IPS-NIHi7 (cell line): ENCODE data around the gene CEP152.

Experiments
- DNase-seq: peaks from one replicate; pipeline ENCODE4 v3.0.0; 2012; ENCODE audit warnings: mixed read lengths; ENCODE audit errors: extremely low spot score

The CEP152 gene

DNA sequence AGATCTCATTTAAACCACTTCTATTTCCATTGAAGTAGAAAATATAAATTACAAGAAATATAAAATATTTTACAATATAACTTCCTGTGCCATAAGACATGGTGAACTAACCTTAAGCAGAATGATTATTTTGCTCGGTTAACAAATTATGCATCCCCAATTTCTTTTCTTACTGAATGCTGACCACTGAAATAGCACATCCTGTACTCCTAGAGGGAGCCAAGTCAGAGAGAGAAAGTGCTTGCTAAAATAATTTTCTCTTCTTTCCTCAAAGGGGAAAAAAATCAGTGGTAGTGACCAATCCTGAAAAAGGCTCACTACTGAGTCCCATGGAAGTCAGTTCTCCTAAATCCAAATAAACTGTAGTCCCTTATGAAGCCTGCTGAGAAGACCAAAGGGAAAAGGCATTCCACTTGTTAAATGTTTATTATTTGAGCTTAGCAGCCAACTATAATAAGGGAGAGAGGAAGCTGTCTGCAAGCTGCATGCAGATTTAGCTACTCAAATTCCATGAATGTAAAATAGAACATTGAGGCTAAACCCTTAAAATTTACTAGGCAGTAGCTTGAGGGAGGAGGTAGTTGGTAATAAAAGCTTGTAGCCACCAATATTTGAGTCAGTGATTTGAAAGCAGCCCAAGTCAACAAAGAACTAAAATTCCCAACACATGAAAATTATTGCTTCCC is 33.1 kb downstream of the CEP152 start:
- no peak for DNase-seq

DNA sequence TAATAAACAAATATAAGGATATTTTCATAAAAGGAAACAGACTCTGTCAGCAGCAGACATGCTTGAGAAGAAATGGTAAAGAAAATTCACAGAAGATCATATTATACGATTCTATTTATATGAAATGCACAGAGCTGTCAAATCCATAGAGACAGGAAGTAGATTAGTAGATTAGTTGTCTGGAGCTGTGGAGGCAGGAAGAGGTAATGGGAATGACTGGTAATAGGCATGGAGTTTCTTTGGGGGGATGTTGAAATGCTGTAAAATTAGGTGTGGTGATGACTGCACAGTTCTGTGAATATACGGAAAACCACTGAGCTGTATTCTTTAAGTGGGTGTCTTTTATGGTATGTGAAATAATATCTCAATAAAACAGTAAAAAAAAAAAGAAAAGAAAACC is 35.3 kb downstream of the CEP152 start:
- DNase-seq, result no peak

DNA sequence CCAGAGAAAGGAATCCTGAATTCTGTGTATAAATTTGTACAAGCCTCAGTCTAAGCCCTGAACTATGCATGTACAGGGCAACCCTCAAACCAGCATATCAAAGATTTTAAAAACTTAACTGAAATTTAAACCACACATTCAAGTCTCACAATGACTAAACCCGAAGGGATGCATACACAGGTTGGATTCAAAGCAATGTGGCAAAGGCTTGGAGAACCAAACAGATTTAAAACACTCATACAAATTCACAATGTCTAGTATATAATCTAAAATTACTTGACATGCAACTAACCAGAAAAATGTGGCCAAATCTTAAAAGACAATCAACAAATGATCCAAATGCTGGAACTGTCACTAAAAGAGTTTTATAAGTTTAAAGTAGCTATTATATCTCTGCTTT is 36.4 kb downstream of the CEP152 start:
- DNase-seq, result no peak

DNA sequence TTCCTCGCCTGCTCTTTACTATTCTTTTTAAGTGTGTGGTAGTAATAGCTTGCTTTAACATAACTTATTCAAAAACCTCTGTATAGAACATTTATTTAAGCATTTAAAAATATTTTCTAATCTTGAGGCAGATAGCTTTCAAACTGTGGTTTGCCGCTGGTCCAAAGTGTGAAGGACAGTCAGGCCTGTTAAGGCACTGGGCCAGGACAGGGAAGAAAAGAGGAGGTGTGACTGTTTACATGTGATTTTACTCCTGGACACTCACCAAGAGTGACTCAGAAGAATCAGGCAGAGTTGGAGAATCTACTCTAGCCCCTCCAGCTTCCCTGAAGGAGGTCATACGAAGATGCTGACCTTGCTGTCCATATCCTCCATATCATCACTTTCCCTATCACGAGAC is 44.7 kb downstream of the CEP152 start:
- no peak for DNase-seq

DNA sequence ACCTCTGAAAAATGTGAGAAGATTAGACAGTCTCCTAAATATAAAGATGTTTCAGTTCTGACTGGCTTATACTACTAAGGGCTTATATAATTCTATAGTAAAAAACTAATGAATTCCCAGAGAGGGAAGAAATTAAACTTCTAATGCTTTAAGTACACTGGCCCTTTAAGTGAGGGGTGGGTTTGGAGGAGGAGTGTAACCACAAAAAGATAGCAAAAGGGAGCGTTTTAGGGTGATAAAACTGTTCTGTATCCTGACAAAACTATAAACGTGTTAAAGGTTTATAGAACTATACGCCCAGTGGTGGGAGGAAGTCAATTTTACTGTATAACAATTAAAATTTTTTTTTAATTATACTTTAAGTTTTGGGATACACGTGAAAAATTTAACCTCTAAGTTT is 45.8 kb downstream of the CEP152 start:
- DNase-seq, result no peak

DNA sequence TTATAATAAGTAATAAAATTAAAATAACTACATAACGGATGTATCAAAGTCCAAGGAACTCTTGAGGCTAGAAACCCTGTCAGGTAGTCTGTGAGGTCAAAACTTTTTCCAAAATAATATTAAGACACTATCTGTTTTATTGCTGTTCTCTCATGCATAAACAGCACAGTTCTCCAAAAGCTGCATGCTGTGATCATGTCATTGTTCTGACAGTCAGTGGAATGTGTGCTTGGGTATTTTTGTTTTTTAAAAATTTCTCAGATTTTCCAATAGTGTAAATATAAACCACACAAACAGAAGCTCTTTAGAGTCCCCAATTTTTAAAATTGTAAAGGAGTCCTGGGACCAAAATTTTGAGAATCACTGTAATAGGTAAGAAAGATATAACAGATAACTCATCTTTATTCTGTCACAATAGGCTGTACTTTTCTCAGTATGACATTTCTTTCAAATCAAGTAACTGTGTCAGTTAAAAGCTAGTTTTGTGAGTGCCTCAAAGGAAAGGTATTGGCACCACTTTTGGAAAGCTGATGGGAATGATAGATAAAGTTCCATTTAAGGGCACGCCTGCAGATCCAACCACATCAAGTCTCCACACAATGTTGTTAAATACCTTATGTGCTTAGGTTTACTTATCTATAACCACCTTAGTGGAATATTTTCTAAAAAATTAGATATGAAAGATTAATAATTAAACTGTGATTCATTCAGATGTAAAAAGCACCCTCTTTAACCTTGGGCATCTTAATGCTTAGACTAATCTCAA is 49.3 kb downstream of the CEP152 start:
- DNase-seq, result no peak

DNA sequence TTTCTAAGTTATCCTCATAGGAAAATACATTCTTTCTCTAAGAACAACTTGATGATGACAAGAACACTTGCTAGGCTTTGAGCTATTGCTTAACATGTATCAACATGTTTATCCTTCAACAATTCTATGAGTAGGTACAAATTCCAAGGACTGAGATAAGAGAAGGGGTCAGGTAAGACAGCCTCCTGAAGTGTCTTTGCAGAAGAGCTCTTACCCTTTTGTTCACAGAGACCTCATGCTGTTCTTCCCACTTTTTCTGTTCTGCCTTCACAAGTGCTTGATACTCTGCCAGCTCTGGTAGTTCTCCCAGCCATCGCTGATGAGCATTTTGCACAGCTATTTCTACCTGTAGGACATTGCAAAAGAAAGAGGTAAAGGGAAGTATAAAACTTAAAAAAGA is 50.9 kb downstream of the CEP152 start:
- peak; percentile 31 for DNase-seq

DNA sequence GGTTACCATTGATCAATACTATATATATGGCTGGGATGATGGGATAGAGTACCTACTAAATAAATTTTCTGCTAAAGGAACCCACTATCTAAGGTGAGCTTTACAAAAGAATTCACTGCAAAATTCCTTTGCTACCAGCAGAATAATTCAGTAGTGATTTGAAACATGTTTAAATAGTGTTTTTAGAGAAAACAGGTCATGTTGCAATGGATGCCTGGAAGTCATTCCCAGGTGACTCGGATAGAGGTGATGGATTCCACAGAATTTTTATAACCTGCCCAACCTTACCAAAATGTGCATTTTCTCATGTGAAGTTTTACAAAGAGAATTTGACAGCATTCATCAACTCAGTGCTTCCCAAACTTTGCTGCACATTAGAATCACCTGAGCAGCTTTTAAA is 53.2 kb downstream of the CEP152 start:
- DNase-seq, result no peak

DNA sequence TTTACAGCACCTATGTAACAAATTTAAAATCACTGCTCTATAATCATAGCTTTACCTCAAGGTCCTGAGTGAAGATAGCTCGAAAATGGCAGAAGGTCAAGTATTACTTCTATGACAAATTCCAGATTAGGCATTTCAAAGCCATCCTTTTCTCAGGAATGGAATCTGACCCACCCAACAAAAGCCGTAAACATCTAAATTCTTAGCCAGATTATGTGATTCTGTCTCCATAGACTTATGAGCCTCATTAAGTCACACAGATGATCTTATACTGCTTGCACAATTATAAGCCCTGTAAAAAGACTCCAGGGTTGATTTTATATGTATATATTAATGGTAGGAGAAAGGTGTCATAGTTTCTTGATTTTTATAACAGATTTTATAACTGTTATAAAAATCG is 56.9 kb downstream of the CEP152 start:
- DNase-seq, result no peak

DNA sequence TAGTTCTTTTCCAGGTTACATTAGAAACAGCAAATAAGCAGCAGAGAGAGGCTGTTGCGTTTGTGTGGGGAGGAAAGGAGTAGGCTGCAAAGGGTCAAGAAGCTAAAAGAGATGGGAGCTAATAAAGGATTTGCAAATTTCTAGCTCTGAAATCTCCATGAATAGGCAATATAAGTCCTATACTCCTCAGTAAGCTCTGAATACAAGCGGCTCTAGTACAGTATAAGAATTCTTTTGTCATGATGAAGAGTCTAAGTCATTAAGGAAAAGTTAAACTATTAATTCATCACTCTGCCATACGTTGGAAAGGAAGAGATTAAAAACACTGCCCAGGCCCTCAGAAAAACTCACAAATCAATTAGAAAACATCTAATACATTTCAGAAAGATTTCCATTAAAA is 59.3 kb downstream of the CEP152 start:
- DNase-seq, result no peak

DNA sequence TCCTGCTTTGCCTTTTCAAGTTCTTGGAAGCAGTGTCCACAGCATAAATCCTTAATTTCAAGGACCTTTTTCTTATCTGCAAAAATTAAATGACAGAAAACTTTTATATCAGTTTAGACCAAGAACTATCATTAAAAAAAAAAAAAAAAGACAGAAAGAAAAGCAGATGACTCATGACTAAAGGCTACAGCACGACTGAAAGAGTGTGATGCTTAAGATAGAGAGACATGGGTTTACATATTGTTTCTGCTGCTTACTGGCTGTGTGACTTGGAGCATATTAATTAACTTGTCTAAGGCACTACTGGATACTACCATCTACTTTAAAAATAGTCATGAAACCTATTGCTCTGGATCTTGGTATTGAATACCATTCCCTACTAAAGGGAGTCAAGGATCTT is 62.3 kb downstream of the CEP152 start:
- no peak for DNase-seq

DNA sequence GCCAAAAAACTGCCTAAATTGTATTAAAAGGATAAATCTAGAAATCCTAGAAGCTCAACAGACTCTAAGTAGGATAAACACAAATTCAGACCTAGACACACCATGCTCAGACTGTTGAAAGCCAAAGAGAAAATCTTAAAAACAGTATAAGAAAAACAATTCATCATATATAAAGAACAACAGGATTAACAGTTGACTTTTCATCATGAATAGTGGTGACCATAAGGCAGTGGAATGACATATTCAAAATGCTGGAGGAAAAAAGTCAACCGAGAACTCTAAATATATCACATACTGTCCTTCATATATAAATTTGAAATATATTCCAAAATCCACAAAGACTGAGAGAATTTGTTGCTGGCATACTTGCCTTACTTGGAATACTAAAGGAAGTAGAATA is 77.3 kb downstream of the CEP152 start:
- no peak for DNase-seq

DNA sequence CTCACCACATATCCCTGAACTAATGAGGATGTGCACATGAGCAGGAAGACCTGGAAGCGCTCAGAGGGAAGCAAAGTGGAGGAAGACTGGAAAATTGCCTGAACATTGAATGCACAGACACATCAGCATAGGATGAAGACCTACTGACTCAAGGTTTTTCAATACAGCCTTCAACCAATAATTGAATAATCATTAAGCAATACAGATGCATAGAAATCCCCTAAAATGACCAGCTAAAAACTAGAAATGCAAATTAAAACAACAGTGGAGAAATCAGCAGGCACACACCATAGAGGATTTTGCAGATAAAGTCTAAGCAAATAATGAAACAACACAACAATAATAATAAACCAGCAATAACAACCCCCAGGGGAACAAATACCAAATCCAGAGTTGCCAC is 80.4 kb downstream of the CEP152 start:
- no peak for DNase-seq

DNA sequence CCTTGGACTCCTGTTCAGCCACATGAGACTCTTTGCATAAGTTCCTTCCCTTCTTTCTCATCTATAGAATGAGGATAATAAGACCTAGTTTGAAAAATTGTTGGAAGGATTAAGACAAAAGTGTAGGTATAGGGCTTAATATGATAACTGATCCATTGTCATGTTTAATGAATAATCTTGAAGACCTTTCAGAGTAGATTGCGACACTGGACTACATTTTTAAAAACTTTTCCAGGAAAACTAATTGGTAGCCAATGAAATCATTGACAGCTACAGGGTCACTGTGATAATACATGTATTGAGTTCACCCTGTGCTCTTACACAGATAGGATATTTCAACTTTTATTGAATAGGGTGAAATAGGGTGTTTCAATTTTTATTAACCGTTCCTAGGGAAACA is 86.9 kb downstream of the CEP152 start:
- no peak for DNase-seq

DNA sequence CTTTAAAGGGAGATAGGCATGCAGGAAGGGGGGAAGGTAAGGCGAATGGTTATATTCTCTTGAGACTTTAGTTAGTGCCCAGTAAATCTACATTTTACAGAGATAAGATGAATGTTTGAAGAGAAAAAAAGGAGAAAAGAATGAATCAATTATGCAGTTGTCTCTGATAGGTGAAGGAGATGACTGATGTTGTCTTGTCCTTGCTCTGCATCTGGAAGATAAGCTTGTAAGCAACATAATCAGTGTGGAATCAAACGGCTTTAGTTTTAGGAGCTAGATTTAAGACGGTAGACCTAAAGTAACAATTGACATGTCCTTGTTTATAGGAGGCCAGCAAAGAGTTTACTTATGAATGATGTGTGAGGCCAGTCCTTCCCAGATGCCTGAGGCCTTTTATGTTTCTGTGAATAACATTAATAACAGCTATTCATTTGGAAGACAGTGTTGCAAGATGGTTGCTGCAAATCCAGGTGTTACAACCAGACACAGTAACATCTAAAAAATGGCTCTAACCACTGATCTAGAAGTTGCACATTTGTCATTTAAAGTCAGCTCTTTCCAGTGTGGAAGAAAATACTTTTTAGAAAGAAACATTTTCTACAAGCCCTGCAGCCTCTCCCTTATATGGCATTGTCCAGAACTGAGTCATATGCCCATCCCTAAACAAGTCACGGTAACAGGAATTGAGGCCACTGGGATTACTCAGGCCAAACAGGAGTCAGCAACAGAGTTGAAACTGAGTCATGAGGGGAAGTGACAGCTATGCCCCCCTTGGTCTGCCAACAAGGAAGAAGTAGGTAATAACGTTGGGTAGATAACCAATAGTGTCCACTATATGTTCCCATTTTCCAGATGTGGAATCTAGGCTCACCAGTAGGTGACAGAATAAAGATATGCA is 87.9 kb downstream of the CEP152 start:
- no peak for DNase-seq

DNA sequence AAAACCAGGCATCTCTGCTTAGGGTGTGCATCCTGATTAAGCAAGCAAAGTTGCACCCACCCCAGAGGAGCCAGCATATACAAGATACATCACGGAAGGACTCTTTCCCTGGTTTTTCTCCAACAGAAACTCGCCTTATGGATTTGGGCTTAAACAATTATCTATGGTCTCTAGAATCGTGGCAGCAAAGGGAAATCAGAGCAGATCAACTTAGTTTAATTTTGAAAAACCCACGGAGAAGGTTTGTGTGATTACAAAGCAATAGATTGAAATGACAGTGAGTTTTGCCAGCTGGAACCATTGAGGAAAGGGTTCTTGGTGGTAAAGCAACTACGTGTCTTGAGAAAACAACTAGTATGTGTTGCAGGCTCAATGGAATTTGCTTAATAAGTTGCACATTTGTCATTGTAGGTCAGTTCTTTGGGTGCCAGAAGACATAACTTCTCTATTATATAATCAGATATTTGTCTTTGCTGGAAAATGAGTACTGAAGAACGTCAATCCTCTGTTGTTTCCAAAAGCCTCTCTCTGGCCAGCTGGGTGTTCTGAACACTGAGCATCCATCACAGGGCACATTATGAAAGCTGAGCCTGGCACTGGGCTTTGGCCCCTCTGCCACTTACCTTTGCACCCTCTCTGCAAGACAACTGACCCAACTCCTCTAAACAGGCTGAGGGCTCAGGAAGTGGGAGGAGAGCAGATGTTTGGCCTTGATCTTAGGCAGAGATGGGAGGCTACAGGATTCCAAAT is 89.6 kb downstream of the CEP152 start:
- DNase-seq, result no peak

DNA sequence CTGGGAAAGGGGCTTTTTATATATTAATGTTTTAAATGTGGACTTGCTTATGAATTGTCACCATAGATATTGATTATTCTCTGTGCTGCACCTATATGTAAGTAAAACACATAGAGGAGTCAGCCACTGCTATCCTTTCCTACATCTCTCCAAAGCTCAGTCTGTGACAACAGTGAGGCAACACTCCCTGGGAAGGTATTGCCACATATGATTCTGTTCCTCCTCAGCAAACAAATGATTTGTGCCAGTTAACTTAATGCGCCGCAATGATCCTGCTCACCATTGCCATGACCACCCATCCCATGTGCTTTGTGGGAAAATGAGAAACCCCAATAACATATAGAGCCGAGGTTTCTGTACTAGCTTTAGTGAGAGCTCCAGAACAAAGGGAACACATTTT is 90.2 kb downstream of the CEP152 start:
- no peak for DNase-seq

DNA sequence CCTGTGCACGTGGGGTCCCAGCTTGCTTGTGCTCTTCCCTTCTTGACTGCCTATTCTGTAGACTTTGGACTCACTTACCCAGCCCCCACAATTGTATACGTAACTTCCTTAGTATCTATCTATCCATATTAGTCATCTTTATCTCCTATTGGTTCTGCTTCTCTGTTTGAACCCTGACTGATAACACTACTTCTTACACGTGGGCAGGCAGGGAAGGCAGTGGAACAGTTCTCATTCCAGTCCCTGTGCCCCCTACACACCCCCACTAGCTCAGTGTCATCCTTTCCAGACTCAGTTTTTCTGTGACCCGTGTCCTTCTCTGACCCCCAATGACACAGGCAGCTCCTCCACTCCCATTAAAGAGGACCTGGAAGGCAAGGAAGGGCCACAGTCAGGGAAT is 91.2 kb downstream of the CEP152 start:
- DNase-seq, result no peak

DNA sequence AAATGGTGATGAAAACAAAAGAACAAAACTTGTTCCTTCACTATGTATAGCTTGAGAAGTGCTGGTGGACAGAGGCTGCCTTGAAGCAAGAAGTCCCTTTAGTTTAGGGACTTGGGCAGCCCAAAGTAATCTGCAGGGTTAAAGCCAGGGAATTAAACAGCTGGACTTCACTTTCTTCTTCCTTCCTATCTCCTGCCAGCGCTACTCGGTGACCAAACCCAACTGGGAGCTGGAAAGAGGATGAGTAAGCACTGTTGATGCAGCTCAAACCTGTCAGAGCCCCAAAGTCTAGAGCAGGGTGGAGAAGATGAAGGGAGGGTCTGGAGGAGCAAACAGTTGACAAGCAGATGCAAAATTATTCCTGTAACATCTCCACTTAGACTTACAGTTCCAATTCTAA is 92.2 kb downstream of the CEP152 start:
- DNase-seq, result no peak

DNA sequence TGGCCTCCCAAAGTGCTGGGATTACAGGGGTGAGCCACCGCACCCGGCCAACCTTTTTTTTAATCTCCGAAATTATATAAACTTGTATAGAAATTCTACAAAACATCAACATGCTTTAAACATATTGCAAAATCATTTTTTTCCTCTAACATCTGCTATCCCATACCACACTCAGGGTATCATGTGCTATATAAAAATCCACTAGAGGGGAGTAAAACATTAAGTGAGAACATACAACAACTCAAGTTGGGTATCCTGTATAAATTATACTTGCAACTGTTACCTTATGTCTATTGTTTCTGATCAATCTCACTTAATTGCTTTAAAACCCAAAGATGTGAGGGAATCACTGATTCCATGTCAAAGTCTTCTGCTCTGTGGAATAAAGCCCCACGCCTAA is 93.4 kb downstream of the CEP152 start:
- no peak for DNase-seq

DNA sequence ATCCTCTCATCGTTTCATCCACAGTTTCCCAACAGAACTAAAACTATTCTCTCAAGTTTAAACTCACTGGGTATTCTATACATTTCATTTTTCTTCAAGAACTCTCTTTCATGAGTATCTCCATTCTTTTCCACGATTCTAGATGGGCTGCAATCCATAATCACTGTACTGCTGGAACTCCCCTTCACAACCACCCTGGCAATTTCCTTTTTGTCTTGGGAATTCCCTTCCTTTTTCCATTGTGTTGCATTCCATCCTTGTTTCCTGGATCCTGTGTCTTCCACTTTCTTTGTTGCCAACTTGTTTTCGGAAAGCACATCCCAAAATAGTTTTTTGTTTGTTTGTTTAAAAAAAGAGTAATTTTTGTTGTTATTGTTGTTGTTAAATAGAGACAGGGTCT is 98.3 kb downstream of the CEP152 start:
- no peak for DNase-seq

DNA sequence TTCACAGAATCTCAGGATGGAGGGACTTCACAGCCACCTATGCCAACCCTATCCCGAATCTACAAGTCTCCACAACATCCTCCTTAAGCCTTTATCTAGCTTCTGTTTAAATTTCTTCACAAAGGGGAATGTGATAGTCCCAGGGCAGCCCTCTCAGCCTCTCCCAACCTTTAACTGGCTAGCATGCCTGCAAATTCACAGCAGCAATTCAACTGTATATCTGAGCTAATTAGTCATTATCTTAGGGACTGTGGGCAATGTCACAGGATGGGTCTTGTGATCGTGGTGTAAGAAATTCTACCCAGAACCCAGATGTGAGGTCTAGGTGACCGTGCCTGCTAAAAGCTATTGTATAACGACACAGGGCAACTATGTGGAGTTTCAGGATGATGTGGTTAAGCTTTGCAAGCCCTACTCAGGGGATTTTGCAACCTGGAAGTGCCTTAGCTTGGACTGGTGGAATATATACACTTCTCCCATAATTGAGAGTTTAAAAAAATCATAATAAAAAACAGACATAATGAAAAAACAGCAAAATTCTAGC is 99.8 kb downstream of the CEP152 start:
- no peak for DNase-seq
